ENCODE results near the gene NOTCH4. TPM values are rescaled to one million over a fixed set of nuclear protein-coding genes. Genes with fewer than 3 reads are reported as not detected.
"Not testable (repeated sequence)": the region's sequence is repeated elsewhere in the genome, so short reads cannot be mapped to it uniquely, and the experiment has no call there.

The NOTCH4 gene
- total RNA-seq, 1 donor from 2014 or later: 11.9 TPM

- no peak for DNase-seq (ENCODE audit: low read depth in 2 of 2)
These were observed 5.7 kb downstream of the NOTCH4 start for GRCh38 chr6:32218167-32218566.

DNA sequence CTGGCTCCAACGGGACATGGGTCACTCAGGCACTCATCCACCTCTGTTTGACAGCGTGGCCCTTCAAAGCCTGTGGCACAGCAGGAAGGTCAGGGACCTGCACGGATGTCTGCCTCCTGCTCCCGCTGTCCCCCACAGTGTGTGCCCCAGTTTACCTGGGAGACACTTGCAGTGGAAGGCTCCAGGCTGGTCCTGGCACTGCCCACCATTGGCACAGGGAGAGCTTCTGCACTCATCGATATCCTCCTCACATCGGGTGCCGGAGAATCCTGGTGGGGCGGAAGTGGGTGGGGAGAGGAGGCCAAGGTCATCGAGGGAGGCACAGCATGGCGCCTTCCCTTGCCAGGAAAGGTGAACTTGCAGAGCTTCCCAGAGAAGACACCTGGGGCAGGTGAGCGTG, 6.9 kb downstream of the NOTCH4 start:
- DNase-seq (ENCODE audit: low read depth in 2 of 2): no peak

- no peak for DNase-seq (ENCODE audit: low read depth in 2 of 2)
These were observed 7.6 kb downstream of the NOTCH4 start for GRCh38 chr6:32216285-32216684.

DNA sequence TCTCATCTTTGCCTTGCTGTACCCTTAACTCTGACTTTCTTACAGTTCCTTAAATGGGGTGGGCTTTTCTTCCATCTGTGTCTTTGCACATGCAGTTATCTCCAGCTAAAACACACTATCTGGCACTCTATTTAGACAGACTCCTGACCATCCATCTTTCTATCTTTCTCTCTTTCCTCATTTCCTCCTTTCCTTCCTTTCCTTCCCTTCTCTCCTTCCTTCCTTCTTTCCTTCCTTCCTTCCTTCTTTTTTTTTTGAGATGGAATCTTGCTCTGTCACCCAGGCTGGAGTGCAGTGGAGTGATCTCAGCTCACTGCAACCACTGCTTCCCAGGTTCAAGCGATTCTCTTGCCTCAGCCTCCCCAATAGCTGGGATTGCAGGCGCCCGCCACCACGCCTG, 8.2 kb downstream of the NOTCH4 start:
- no peak for DNase-seq (ENCODE audit: low read depth in 2 of 2)

DNA sequence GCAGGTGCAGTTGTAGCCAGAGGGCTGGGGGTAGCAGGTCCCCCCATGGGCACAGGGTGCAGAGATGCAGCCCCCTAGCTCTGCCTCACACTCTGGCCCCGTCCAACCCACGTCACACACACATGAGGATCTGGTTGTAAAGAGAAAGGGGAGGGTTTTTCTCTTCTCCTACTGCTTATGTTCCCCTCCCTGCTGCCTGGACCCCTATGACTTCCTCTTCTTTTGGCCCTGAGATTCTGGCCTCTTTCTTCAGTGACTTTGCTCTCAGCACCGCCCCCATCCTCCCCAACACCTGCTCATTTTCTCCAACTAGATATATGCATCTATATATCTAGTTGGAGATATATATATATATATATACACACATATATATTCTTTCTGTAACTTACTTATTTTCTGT, 9.7 kb downstream of the NOTCH4 start:
- no peak for DNase-seq (ENCODE audit: low read depth in 2 of 2)

DNA sequence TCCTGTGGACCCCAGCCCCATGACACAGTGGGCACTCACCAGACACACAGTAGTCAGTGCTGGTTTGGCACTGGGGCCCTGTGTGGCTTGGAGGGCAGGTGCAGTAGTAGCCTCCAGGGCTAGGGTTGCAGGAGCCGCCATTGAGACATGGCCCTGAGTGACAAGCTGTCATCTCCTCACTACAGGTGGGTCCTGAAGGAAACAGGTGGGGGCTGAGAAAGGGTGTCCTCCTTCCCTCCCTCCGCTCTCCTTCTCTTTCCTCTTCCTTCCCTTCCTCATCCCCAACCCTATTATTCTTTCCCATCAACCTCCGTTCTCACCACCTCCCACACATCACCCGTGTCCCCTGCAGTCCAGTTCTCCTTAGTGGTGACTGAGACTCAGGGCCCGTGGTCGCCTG, 10.2 kb downstream of the NOTCH4 start:
- DNase-seq (ENCODE audit: low read depth in 2 of 2): no peak

DNA sequence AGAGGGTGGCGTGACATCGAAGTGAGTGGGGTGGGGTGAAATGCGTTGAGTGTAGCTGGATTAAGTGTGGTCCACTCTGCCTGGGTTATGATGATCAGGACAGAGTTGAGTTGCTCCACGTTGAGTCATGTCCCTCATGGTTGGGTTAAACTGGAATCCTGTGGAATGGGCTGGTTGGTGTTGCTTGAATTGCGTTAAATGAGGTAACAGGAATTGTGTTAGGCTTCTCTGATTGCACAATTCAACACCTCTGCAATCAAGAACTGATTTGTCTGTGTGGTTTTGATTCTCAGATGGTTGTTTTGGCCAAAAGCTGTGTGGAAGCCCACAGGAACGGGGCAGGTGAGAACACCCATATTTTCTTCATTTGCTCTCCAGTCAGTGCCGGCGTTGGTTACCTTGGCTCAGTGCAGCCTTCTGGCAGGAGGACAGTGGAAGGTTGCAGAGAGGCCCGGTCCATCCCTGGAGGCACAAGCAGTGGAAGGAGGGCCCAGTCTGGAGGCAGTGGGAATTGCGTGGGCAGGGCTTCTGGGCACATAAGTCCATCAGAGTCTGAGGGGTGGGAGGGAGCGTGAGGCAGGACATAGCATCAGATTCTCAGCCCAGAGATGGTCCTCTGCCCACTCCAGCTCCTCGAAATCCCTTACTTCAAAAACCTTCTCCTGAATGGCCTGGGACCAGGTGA, 11.6 kb downstream of the NOTCH4 start:
- DNase-seq (ENCODE audit: low read depth in 2 of 2): no peak

DNA sequence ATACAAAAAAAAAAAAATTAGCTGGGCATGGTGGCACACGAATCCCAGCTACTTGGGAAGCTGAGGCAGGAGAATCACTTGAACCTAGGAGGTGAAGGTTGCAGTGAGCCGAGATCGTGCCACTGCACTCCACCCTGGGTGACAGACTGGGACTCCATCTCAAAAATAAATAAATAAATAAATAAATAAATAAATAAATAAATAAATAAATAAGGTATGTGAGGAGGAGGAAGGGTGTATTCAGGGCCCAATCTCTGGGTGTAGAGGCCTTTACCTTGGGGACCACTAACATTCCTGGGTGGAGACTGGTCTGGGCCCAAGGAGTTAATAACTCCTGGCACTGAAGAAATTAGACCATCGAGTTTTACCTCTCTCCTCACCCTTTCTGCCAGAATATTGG, 12.4 kb downstream of the NOTCH4 start:
- DNase-seq (ENCODE audit: low read depth in 2 of 2): not testable (repeated sequence)

DNA sequence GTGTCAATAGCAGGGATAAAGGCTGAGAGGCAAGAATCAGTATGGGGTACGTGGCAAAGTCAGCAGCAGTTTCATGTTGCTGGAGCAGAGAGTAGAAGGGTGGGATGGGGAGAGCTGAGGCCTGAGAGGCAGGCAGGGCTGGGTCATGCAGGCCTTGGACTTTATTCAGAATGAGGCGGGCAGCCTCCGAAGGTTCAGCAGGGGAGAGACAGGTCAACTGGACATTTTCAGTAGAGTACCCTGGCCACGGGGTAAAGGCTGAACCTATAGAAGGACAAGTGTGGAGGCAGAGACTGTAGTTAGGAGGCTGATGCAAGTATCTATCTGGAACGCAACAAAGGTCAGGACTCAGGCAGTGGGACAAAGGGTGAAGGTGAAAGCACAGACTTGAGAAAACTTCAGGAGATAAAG, 13.7 kb downstream of the NOTCH4 start:
- no peak for DNase-seq (ENCODE audit: low read depth in 2 of 2)

- no peak for DNase-seq (ENCODE audit: low read depth in 2 of 2)
These were observed 14.9 kb downstream of the NOTCH4 start for GRCh38 chr6:32208996-32209395.

DNA sequence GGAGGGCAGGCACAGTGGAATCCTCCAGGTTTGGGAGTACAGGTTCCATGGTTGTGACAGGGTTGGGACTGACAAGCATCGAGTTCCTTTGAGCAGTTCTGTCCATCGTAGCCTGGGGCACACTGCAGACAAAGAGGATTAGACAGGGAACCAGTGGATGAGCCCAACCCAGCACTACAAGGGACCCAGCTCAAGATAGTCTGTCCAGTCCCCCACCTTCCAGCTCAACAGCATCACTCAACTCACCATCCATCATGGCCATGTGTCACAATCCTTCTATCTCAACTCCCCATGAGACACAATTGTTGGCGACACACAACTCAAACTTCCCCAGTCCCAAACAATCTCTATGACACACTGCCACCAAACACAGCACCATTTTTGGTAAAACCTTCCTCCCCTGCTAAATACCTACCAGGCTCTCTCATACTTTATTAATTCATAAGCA, 19.6 kb downstream of the NOTCH4 start:
- DNase-seq (ENCODE audit: low read depth in 2 of 2): no peak

DNA sequence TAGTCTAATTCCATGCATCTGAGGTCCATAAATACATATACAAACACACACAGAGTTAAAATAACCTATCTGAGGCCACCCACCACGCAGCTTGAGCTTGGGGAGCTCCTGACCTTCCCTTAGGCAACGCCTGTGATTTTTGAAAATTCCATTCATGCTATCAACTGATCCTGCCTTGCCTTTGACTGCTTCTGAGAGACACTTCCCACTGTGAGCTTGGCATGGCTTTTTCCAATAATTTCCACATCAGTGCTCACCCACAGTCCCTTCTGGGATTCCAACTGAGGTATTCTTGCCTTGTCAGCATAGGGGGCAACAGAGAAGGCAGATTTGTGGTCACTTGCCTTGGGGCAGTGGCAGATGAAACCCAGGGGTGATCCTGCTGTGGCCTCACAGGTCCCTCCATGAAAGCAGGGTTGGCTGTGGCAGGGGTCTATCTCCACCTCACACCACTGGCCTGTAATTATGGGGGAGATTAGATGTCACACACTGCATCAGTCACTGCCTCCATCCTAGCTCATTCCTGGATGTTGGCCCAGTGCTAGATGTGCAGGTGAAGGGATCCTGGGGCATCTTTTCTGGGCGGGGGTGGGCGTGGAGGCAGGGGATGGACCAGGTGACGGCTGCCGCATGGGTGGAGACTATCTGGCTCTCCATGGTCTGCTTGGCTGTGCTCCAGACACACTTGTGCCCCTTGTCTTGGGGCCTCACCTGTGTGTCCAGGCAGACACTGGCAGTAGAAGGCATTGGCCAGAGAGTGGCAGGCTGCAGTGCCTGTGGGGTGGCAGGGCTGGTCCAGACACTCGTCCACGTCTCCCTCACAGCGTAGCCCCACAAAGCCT, 20.2 kb downstream of the NOTCH4 start:
- no peak for DNase-seq (ENCODE audit: low read depth in 2 of 2)

- no peak for DNase-seq (ENCODE audit: low read depth in 2 of 2)
These were observed 21.7 kb downstream of the NOTCH4 start for GRCh38 chr6:32202186-32202585.

DNA sequence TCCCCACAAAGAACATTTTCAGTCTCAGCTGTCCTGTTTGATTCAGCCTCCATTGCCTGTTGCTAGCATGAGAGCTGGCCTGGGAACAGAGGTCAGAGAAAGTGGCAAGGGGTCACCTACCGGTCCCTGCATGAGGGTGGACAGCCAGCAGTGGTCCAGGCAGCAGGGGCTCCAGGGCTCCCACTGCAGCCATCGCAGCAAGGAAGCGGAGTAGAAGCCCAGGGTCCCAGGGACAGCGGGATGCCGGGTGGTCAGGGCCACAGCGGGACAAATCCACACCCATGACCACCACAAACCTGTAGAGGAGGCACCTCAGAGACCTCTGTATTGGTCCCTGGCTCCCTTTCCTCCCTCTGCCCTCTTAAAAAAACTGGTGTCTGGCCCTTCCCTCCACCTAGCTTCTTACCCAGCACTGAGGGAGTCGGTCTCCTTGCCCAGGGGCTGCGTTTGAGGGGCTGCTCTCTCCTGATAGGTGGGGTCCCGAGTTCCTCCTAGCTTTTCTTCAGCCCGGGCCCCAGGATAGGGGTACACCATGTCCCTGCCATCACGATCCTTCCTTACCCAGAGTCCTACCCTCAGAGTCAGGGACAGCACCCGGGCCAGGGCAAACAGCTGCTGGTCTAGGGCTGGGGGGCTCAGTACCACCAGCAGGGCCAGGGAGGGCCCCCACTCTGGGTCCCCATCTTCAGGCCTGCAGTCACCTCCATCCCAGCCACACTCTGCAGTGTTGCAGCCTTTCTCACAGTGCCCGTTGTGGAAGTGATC, 23.0 kb downstream of the NOTCH4 start:
- DNase-seq (ENCODE audit: low read depth in 2 of 2): no peak

- no peak for DNase-seq (ENCODE audit: low read depth in 2 of 2)
These were observed 25.0 kb downstream of the NOTCH4 start for GRCh38 chr6:32198866-32199265.

DNA sequence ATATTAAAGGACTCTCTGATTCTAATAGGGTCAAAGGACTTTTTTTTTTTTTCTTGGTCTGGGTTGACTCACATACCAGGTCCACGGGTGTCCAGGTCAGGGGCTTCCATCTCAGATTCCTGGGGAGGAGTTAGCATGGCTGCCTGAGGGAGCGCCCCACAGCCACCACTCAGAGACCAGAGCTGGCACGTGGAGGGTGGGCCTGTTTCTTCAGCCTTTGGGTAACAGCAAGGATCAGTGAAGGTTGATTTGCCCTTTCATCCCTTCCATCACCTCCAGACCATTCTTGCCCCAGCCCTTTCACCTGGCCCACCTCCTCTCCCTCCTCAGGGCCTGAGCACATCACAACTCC, 25.5 kb downstream of the NOTCH4 start:
- DNase-seq (ENCODE audit: low read depth in 2 of 2): no peak

GRCh38 chr6:32196682-32197616, 26.9 kb downstream of the NOTCH4 start:
- peak in 1 of 2 donors; percentile 81 for DNase-seq (ENCODE audit: low read depth in 2 of 2)

DNA sequence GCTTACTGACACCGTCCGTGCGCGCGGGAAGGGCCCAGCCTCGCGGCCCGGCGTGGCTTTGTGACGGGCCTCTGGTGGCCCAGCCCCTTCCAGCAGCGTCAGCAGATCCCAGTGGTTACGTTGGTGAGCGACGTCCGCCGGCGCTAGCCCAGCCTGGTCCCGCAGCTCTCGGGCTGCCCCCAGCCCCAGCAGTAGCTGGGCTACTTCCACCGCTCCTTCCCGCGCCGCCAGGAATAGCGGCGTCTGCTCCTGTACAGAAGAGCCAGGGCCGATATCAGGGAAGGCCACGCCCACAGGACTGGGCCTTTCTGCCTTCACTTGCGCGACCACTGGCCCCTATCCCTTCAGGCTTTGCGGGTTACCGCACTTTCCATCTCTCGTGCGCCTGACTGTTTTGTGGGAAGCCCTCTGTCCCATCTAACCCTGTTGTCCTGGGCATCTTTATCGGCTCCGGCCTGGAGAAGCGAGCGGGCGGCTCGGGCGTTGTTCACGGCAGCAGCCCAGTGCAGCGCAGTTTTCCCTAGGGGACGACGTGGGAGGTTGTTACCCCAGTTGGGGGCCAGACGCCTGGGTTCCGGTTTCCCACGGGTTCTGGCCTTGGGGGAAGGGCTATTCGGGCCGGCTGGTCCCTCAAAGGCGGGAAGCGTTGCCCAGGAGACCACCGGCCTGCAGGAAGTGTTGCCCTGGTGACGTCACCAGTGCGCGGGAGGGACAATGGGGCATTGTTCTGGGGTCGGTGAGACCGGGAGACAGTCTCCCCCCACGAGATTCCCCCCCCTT, 27.8 kb downstream of the NOTCH4 start:
- peak; percentile 99 to 100 for DNase-seq (ENCODE audit: low read depth in 2 of 2)

GRCh38 chr6:32195652-32195901, 28.3 kb downstream of the NOTCH4 start:
- peak; percentile 98 to 100 for DNase-seq (ENCODE audit: low read depth in 2 of 2)

DNA sequence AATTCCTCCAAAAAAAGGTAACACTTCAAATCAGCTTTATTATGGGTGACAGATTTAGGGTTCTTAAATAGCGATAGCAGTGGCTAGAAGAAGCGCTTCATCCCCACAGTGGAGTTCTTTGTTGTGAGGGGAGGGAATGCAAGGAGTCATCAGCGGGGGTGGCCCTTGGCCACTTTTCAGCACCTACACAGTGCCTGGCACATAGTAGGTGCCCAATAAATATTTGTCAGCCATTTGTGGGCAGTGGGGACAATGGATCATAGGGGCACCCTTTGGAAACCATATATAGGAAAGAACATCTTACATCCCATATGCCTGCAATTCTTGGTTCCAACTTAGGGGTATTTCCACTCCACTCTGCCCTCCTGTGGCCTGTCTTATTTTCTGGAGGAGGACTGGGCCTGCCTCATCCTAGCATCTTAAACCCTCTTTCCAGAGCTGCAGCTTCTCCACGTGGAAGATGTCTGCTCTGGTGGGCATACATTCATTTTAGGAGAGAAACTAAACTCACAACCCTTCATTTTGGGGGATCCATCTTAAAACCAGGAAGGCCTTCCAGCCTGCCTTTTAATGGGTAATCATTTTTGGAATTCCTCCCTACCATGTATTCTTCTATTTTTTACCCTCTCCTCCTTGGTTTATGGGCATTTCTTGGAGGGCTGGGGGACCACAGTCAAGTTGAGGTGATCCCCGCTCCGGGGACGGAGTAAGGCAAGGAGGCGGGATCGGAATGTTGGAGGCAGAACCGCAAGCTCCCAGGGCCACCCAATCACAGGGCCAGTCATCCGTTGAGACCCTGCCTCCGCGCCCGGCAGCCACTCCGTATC, 28.8 kb downstream of the NOTCH4 start:
- DNase-seq (ENCODE audit: low read depth in 2 of 2): peak in 1 of 2 donors; percentile 71
